ENCODE data around the gene FANCC.
A peak's percentile ranks its signal among the peaks of the same experiment; 100 is the strongest.

FANCC gene

DNA sequence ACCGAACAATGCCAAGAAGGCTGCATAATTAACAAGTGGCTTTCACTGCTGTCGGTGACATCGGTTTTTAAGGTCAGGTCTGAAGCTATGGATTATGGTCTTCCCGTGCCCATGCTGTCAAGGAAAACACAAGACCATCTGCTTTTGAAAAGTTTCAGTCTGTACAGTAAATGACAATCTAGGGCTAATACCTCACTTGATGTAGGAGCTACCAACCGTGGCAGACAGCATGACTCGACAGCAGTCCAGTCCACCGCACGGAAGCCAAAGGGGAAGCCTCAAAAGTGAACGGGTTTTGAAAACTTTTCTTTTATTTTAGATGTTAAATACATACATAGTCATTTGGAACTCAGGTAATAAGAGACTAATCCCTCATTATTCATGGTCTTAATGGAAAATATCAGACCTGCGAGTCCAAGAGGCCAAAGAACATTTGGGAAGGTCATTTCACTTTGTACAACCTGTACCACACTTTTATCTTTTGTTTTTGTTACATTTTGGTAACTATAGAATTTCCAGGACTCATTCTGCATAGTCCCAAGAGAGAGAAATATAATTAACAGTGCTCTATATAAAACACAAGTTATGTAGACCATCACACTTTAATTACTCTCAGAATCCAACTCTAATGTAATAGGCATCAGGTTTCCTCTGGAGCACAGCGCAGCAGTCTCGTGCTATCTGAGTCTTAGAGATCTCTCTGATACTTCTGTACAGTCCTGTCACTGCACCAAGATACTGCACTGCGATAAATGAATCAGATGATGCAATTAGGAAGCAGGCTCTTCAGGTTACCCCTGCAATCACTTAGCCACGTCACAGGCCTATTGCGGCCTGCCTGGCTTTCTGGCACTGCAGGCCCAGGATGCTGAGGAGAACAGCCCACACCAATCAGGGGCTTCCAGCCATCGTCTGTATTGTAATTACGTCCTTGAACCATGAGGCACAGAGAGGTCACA, 184.9 kb downstream of the FANCC start:
- H3K36me3 ChIP-seq (ENCODE audit: control insufficient read depth, insufficient read depth, low read length) = no peaks in the 10 kb centered on the region
- H3K4me1 ChIP-seq (ENCODE audit: control insufficient read depth, insufficient read depth, low read length) = peaks cover 20% of the 10 kb centered on the region
- no peaks in the 10 kb centered on the region for H3K9me3 ChIP-seq (ENCODE audit: control insufficient read depth, insufficient read depth, low read length)
- no peak overlapping the region for H3K9ac ChIP-seq (ENCODE audit: low read depth, low read length)
- H3K27me3 ChIP-seq (ENCODE audit: control insufficient read depth, insufficient read depth, low read length) = no peaks in the 10 kb centered on the region
- H3K4me3 ChIP-seq (ENCODE audit: low read depth, low read length) = no peak overlapping the region

DNA sequence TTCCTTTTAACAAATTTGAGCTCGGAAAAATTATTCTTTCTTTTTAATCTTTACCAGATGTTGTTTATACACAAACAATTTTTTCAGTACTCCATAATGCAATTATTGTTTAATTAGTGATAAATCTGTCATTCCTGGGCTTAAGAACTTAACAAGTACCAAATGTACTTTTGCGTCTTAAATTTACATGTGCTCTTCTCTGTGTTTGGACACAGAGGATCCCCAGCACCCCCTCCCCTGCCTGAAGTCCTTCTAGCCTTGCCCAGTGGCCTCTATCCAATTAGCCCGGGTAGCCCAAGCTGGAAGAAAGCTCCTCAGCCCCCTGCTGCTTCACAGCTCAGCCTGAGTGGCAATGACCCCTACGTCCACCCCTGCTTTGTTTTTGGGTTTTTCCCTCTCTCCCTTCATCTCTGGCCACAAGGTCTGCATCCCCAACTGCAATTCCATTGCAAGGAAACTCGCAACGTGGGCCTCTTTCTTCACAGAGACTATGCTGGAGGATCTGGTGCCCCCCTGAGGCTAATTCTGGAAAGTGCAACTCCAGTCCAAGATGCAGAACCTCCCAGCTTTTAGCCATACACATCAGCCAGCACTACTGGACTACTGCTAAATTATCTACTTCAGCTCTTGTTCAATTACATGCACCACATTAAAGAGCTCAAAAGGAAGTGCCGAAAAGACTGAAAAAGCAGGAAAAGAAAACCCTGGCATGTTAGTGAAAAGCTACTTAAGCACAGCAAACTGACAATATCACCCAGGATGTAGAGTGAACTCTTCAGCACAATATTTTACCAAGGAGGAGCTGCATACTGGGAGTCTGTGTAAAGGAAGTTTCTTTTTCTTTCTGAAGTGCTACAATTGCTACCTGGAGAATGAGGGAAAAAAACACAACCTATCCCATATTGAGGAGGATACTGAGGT, 186.2 kb downstream of the FANCC start:
- Histone ChIP-seq H3K9ac (ENCODE audit: low read depth, low read length) (no peak overlapping the region), H3K4me3 (ENCODE audit: low read depth, low read length) (no peak overlapping the region), H3K4me1 (ENCODE audit: control insufficient read depth, insufficient read depth, low read length) (peaks cover 20% of the 10 kb centered on the region)

DNA sequence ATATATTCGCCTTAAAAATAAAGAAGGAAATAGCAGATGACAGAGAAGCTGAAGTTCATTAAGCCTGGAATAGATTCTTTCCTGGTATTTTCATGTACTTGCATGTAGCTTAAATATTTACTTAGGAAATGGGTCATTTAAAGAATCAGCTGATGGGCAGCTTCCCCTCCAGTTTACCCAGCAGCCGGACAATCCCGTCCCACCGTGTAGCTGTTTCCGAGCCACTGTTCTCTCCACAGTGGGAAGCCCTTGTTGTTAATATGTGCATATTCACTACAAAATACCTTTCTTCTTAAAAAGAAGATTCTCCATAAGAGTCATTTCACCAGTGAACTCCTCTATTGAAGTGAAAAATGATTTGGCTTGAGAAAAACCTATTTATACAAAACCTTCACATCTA, 187.0 kb downstream of the FANCC start:
- no peak overlapping the region for H3K9ac ChIP-seq (ENCODE audit: low read depth, low read length)
- H3K4me1 ChIP-seq (ENCODE audit: control insufficient read depth, insufficient read depth, low read length) = peaks cover 20% of the 10 kb centered on the region
- no peaks in the 10 kb centered on the region for H3K36me3 ChIP-seq (ENCODE audit: control insufficient read depth, insufficient read depth, low read length)
- no peaks in the 10 kb centered on the region for H3K27me3 ChIP-seq (ENCODE audit: control insufficient read depth, insufficient read depth, low read length)
- no peak overlapping the region for H3K4me3 ChIP-seq (ENCODE audit: low read depth, low read length)
- H3K9me3 ChIP-seq (ENCODE audit: control insufficient read depth, insufficient read depth, low read length) = no peaks in the 10 kb centered on the region

More for the DNA sequence above, 186.2 kb downstream of the FANCC start:
- H3K27me3 ChIP-seq (ENCODE audit: control insufficient read depth, insufficient read depth, low read length) = no peaks in the 10 kb centered on the region
- no peaks in the 10 kb centered on the region for H3K9me3 ChIP-seq (ENCODE audit: control insufficient read depth, insufficient read depth, low read length)
- no peaks in the 10 kb centered on the region for H3K36me3 ChIP-seq (ENCODE audit: control insufficient read depth, insufficient read depth, low read length)

DNA sequence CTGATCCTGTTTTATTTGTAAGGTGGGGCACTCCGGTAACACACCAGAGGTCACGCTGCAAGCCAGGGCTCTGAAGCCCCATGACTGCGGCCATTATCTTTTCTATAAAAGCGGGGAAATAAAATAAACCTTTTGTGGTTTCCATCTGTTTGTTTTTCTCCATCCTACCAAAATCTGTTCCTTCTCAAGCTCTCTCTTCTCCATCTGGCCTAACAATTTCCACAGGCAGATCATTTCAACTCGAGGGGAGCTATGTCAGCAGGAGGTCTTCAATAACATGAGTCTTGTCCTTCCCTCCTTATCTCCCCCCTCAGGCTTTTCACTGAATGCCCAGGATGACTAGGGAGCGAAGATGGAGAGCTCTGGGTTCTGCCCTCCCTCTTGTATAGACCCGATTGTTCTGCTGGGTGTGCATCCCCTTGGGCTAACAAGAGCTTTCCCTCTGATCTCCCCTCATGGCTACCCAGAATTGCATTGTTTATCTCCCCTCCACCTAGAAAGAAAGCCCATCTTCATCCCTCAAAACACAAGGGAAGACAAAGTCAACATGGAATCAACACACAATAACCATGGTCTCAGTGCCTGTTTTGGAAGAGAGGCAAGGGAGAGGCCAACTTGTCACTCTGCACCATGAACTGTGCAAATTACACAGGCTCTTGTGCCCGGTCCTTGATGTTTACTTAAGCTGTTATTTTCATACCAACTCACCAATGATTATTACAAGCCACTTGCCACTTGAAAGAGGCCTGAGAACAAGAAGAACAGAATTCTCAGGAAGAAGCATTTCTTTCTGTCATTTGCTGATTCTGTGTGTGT, 187.8 kb downstream of the FANCC start:
- H3K9me3 ChIP-seq (ENCODE audit: control insufficient read depth, insufficient read depth, low read length) = no peaks in the 10 kb centered on the region
- peaks cover 20% of the 10 kb centered on the region for H3K4me1 ChIP-seq (ENCODE audit: control insufficient read depth, insufficient read depth, low read length)
- H3K9ac ChIP-seq (ENCODE audit: low read depth, low read length) = no peak overlapping the region
- H3K27me3 ChIP-seq (ENCODE audit: control insufficient read depth, insufficient read depth, low read length) = no peaks in the 10 kb centered on the region
- H3K4me3 ChIP-seq (ENCODE audit: low read depth, low read length) = no peak overlapping the region
- no peaks in the 10 kb centered on the region for H3K36me3 ChIP-seq (ENCODE audit: control insufficient read depth, insufficient read depth, low read length)

DNA sequence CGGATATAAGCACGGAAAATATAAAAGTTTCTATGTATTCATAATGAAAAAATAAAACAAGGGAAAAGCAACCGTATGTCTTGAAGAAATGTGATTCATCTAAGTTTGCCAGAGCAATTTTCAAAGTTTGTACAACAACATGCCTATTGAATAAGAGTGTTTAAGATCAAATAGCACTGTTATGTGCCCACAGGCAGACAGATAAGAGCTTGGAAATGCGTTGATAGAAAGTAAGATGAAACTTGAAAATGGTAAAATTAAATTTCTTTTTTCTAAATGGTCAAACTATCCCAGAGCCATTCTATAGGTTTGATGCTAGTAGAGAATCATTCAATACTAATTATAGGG, 189.4 kb downstream of the FANCC start:
- Histone ChIP-seq H3K27me3 (ENCODE audit: control insufficient read depth, insufficient read depth, low read length) (no peaks in the 10 kb centered on the region), H3K4me3 (ENCODE audit: low read depth, low read length) (no peak overlapping the region), H3K9me3 (ENCODE audit: control insufficient read depth, insufficient read depth, low read length) (no peaks in the 10 kb centered on the region), H3K4me1 (ENCODE audit: control insufficient read depth, insufficient read depth, low read length) (peaks cover 20% of the 10 kb centered on the region), H3K36me3 (ENCODE audit: control insufficient read depth, insufficient read depth, low read length) (peaks cover 4% of the 10 kb centered on the region), H3K9ac (ENCODE audit: low read depth, low read length) (no peak overlapping the region)

DNA sequence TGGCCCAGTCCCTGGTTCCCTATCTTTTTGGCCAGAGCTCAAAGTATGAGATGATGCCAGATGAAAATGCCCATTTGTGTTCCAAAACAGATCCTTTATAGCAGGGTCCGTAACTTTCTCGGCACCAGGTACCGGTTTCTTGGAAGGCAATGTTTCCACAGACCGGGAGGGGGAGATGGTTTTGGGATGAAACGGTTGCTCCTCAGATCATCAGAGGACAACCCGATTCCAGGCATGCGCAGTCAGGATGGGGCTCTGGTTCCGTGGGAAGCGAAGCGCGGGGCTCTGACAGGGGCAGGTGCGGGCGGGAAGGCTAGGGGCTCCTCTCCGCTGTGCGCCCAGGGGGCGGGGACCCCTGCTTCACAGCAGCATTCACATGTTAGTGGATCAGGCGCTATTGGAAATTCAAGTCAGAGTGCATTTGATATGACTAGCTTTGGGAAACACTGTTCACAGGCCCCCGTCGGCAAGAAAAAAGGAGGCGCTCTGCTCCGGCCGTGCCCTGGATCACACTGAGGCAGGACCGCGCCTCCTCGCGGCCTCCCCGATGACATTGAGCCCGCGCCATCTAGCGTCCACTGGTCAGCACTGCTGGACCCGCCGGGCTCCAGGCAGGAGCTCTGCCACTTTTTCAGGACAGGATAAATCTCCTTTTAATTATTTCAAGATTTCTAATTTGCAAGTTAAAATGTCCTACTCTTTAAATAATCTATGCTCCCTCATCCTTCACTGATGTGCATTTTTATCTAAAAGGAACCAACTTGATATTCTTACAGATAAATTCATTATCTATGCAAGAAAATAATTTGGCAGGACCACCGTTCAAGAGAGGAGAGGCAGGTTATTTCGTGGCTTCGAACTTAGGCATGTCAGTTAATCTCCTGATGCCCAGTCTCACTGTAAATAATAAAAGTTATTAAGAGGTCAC, 190.0 kb downstream of the FANCC start:
- H3K4me3 ChIP-seq (ENCODE audit: low read depth, low read length) = peak overlapping the region; percentile 54
- H3K9ac ChIP-seq (ENCODE audit: low read depth, low read length) = no peak overlapping the region
- no peaks in the 10 kb centered on the region for H3K27me3 ChIP-seq (ENCODE audit: control insufficient read depth, insufficient read depth, low read length)
- peaks cover 20% of the 10 kb centered on the region for H3K4me1 ChIP-seq (ENCODE audit: control insufficient read depth, insufficient read depth, low read length)
- no peaks in the 10 kb centered on the region for H3K9me3 ChIP-seq (ENCODE audit: control insufficient read depth, insufficient read depth, low read length)
- H3K36me3 ChIP-seq (ENCODE audit: control insufficient read depth, insufficient read depth, low read length) = peaks cover 4% of the 10 kb centered on the region

DNA sequence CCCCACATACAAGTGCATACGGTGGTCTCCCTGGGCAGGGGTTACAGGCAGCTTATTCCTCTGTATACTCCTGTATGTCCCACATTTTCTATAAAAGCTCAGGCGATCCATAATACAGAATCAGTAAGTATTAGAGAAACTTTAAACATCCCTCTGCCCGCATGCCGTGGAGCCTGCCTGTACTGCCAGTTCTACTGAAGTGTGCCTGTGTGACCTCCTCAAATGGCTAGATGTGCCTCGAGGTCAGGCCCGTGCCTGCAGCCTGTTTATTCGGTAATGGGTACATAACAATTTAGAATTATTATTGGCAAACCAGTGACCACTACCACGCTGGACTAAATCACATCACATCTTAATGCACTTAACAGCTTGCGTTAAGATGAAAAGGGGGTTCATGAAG, 190.8 kb downstream of the FANCC start:
- Histone ChIP-seq H3K9me3 (ENCODE audit: control insufficient read depth, insufficient read depth, low read length) (no peaks in the 10 kb centered on the region), H3K4me1 (ENCODE audit: control insufficient read depth, insufficient read depth, low read length) (peaks cover 19% of the 10 kb centered on the region), H3K9ac (ENCODE audit: low read depth, low read length) (no peak overlapping the region), H3K4me3 (ENCODE audit: low read depth, low read length) (no peak overlapping the region), H3K36me3 (ENCODE audit: control insufficient read depth, insufficient read depth, low read length) (peaks cover 4% of the 10 kb centered on the region), H3K27me3 (ENCODE audit: control insufficient read depth, insufficient read depth, low read length) (no peaks in the 10 kb centered on the region)

DNA sequence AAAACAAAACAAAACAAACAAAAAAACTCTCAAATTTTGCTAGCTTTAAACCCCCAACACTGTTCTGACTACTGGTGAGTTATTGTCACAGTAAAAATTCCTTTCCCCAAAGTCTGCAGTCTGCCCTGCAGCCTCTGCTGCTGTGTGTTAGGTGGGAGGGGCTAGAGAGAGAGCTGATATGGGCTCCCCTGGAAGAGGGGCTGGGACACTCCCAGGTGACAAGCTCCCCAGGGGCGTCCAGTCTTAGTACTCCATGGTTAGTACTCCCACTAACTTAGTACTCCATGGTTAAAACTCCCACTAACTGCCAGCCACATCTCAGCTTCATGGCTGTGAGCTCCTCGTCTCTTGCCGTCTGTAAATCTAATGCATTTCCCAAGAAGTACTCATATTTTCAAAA, 191.9 kb downstream of the FANCC start:
- Histone ChIP-seq H3K27me3 (ENCODE audit: control insufficient read depth, insufficient read depth, low read length) (no peaks in the 10 kb centered on the region), H3K9me3 (ENCODE audit: control insufficient read depth, insufficient read depth, low read length) (no peaks in the 10 kb centered on the region), H3K9ac (ENCODE audit: low read depth, low read length) (no peak overlapping the region), H3K4me3 (ENCODE audit: low read depth, low read length) (no peak overlapping the region), H3K36me3 (ENCODE audit: control insufficient read depth, insufficient read depth, low read length) (peaks cover 4% of the 10 kb centered on the region), H3K4me1 (ENCODE audit: control insufficient read depth, insufficient read depth, low read length) (peaks cover 10% of the 10 kb centered on the region)

DNA sequence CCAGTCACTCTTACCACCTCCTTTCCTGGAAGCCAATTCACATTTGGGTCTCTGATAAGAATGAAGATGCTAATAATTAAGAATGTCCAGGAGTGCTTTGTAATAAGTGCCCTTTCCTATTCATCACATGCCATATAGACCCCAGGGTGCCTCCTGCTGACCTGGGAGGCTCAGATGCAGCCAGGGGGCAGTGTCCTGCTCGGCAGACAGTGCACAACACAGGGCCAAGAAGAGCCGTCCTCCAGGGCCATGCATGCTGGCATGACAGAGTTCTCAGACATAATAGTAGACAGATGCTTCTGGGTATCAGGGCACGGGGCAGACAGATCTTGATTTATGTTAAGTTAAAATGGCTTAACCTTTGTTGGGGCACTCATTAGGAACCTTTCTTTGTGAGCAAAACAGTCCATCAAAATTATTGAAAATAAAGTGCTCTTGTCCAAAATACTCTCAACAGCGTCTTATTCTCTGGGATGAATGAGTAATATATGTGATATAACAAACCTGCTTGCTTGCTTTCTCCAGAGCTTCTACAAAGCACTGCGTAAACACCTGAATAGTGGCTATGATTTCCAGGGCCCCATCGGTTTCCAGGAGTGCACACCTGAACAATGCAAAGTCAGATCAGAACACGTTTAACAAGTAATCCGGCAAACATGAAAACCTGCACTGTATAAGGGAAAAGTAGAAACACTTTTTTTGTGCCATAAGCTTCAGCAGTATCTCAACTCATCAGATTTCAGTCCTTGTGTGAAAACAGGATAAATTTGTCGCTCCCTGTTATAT, 192.7 kb downstream of the FANCC start:
- Histone ChIP-seq H3K27me3 (ENCODE audit: control insufficient read depth, insufficient read depth, low read length) (no peaks in the 10 kb centered on the region), H3K4me3 (ENCODE audit: low read depth, low read length) (no peak overlapping the region), H3K9ac (ENCODE audit: low read depth, low read length) (no peak overlapping the region), H3K4me1 (ENCODE audit: control insufficient read depth, insufficient read depth, low read length) (peaks cover 5% of the 10 kb centered on the region), H3K9me3 (ENCODE audit: control insufficient read depth, insufficient read depth, low read length) (no peaks in the 10 kb centered on the region), H3K36me3 (ENCODE audit: control insufficient read depth, insufficient read depth, low read length) (peaks cover 4% of the 10 kb centered on the region)

DNA sequence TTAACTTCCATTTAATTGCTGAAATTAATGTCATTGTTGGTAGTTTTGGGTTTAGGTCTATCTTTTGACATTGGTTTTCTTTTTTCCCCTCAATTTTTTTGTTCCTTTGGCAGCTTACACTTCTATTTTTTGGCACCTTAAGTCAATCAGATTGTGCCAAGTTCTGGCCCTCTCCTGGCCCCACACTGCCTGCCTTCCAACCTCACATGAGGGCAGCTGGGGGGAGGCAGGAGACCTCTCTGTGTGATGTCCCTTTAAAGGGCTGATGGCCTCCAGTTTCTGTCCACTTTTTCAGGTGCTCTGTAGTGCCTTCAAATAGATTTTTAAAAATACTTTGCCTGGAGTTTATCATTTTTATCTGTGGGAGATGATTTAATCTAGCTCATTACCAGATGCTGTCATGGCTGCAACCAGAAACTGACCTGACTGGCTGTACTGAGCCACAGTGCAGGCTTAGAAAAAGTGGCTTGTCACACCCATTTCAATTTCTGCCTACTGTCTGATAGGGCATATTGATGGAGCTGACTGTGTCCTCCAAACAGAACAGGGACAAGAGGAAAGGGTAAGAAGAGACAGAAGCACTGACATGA, 196.6 kb downstream of the FANCC start:
- no peaks in the 10 kb centered on the region for H3K9me3 ChIP-seq (ENCODE audit: control insufficient read depth, insufficient read depth, low read length)
- no peaks in the 10 kb centered on the region for H3K27me3 ChIP-seq (ENCODE audit: control insufficient read depth, insufficient read depth, low read length)
- H3K4me1 ChIP-seq (ENCODE audit: control insufficient read depth, insufficient read depth, low read length) = no peaks in the 10 kb centered on the region
- H3K9ac ChIP-seq (ENCODE audit: low read depth, low read length) = no peak overlapping the region
- no peak overlapping the region for H3K4me3 ChIP-seq (ENCODE audit: low read depth, low read length)
- H3K36me3 ChIP-seq (ENCODE audit: control insufficient read depth, insufficient read depth, low read length) = peaks cover 4% of the 10 kb centered on the region
